GM23248 (cell line): Measurements from ENCODE around the gene PRKACB. TPM values are rescaled to one million over a fixed set of nuclear protein-coding genes. Genes with fewer than 3 reads are reported as not detected.

ENCODE experiments used
- DNase-seq: peaks from one replicate; pipeline ENCODE4 v3.0.0-alpha.2; 2015
- H2AFZ ChIP-seq: fragments of 200-600 bp; sonication (generic); 2 replicates; pipeline ENCODE4 v1.6.1; 2016; ENCODE audit warnings: antibody characterized with exemption
- H3F3A ChIP-seq: fragments of 200-600 bp; sonication (generic); 2 replicates; pipeline ENCODE4 v1.6.1; 2016; ENCODE audit warnings: mild to moderate bottlenecking, antibody characterized with exemption, mixed run types; ENCODE audit not compliant: insufficient read depth
- H3K27ac ChIP-seq: fragments of 200-600 bp; sonication (generic); 2 replicates; pipeline ENCODE4 v1.5.1; 2016; ENCODE audit warnings: mild to moderate bottlenecking
- H3K27me3 ChIP-seq: fragments of 200-600 bp; sonication (generic); replicated peaks from 2 replicates; pipeline ENCODE4 v1.6.1; 2016; ENCODE audit warnings: mild to moderate bottlenecking; ENCODE audit not compliant: insufficient read depth
- H3K36me3 ChIP-seq: fragments of 200-600 bp; sonication (generic); 2 replicates; pipeline ENCODE4 v1.6.1; 2016; ENCODE audit warnings: low read depth, mild to moderate bottlenecking
- H3K4me1 ChIP-seq: fragments of 200-600 bp; sonication (generic); 2 replicates; pipeline ENCODE4 v1.6.1; 2016; ENCODE audit warnings: mild to moderate bottlenecking; ENCODE audit not compliant: insufficient read depth
- H3K4me2 ChIP-seq: fragments of 200-600 bp; sonication (generic); one replicate; pipeline ENCODE4 v1.6.1; 2016; ENCODE audit warnings: mild to moderate bottlenecking; ENCODE audit not compliant: unreplicated experiment
- H3K4me3 ChIP-seq: fragments of 200-600 bp; sonication (generic); 2 replicates; pipeline ENCODE4 v1.5.1; 2016; ENCODE audit warnings: mild to moderate bottlenecking
- H3K79me2 ChIP-seq: fragments of 200-600 bp; sonication (generic); 2 replicates; pipeline ENCODE4 v1.6.1; 2016; ENCODE audit warnings: mild to moderate bottlenecking; ENCODE audit not compliant: insufficient read depth
- H3K9ac ChIP-seq: fragments of 200-600 bp; sonication (generic); 2 replicates; pipeline ENCODE4 v1.6.1; 2016; ENCODE audit warnings: mild to moderate bottlenecking
- H3K9me2 ChIP-seq: fragments of 200-600 bp; sonication (generic); 2 replicates; pipeline ENCODE4 v1.6.1; 2016; ENCODE audit warnings: mixed run types, mild to moderate bottlenecking, moderate library complexity; ENCODE audit not compliant: insufficient read depth
- H3K9me3 ChIP-seq: fragments of 200-600 bp; sonication (generic); one replicate; pipeline ENCODE4 v1.6.1; 2017; ENCODE audit warnings: low read depth
- H4K20me1 ChIP-seq: fragments of 200-600 bp; sonication (generic); 2 replicates; pipeline ENCODE4 v1.6.0; 2016; ENCODE audit not compliant: insufficient read depth
- EZH2 ChIP-seq: fragments of 200-600 bp; sonication (generic); IDR thresholded peaks from 2 replicates; pipeline ENCODE4 v1.6.1; 2018; ENCODE audit warnings: antibody characterized with exemption, mild to moderate bottlenecking; ENCODE audit not compliant: insufficient read depth, poor library complexity, severe bottlenecking
- EZH2phosphoT487 ChIP-seq: fragments of 200-600 bp; sonication (generic); IDR thresholded peaks from 2 replicates; pipeline ENCODE4 v1.6.1; 2018; ENCODE audit warnings: antibody characterized with exemption, moderate library complexity, mild to moderate bottlenecking, low read depth; ENCODE audit not compliant: insufficient read depth
- WGBS, 2 experiments: methylation state at CpG; one replicate each; pipeline ENCODE4 v1.1.6; 2015 to 2017; ENCODE audit warnings: low lambda C conversion rate in 2 of 2, low coverage in 1 of 2; ENCODE audit errors: missing lambda C conversion rate in 2 of 2; 5-methylcytosine and 5-hydroxymethylcytosine counted together
- in situ Hi-C: fragments of 300-500 bp; cut with MboI; formaldehyde crosslinking; loops from 2 replicates; pipeline ENCODE4 v1.15.0; 2020
- polyA plus RNA-seq: library from polyadenylated mRNA; unstranded; fragments of >200 nt; fragmentation: Nextera tagmentation; extraction: Ambion mirVana; gene quantifications from 2 replicates; pipeline ENCODE4 v1.2.1, GENCODE V29; 2016
- total RNA-seq: library from RNA; depleted of rRNA; stranded (reverse); fragments of >200 nt; shearing (Covaris generic); gene quantifications from 2 replicates; pipeline ENCODE4 v1.2.3, GENCODE V29; 2014

PRKACB gene
- total and polyA plus RNA-seq, 2 experiments from 2014 or later, result 23.9 to 25.6 TPM

- no peak overlapping the region for H3K4me2 ChIP-seq
- no peaks in the 10 kb centered on the region for H3K9me2 ChIP-seq
- 0 out of 2 replicates have a peak, but pooled peaks cover under 1% of the 10 kb centered on the region for H3F3A ChIP-seq
- TF ChIP-seq EZH2, result no peak
- TF ChIP-seq EZH2phosphoT487, result no peak
- H3K4me1 ChIP-seq, result peaks cover 4% of the 10 kb centered on the region; the same call in 1 of the 2 replicates
- H4K20me1 ChIP-seq, result no peaks in the 10 kb centered on the region
- H2AFZ ChIP-seq, result no peak overlapping the region
- no peaks in the 10 kb centered on the region for H3K27me3 ChIP-seq
- no peak overlapping the region for H3K9ac ChIP-seq
- no peak for DNase-seq
- in situ Hi-C loops, result no loop called here
- no peaks in the 10 kb centered on the region for H3K79me2 ChIP-seq
- 0% methylated on average over 1 of the region's 1 CpG for WGBS, 2 experiments
- H3K36me3 ChIP-seq, result no peaks in the 10 kb centered on the region
- H3K4me3 ChIP-seq, result no peak overlapping the region
- H3K9me3 ChIP-seq, result no peaks in the 10 kb centered on the region
- H3K27ac ChIP-seq, result no peak overlapping the region
Measured at GRCh38 chr1:84266748-84267147, 122.7 kb downstream of the PRKACB start.

GRCh38 chr1:84267476-84267875, 123.4 kb downstream of the PRKACB start:
- no peak overlapping the region for H3K27ac ChIP-seq
- no peak overlapping the region for H2AFZ ChIP-seq
- no peaks in the 10 kb centered on the region for H3K9me2 ChIP-seq
- peaks cover 4% of the 10 kb centered on the region; the same call in 1 of the 2 replicates for H3K4me1 ChIP-seq
- H3K27me3 ChIP-seq, result no peaks in the 10 kb centered on the region
- H4K20me1 ChIP-seq, result no peaks in the 10 kb centered on the region
- H3K9ac ChIP-seq, result no peak overlapping the region
- in situ Hi-C loops, result no loop called here
- H3K36me3 ChIP-seq, result no peaks in the 10 kb centered on the region
- TF ChIP-seq EZH2 (no peak), EZH2phosphoT487 (no peak)
- H3F3A ChIP-seq, result peaks cover 4% of the 10 kb centered on the region; the same call in 1 of the 2 replicates
- H3K9me3 ChIP-seq, result no peaks in the 10 kb centered on the region
- no peaks in the 10 kb centered on the region for H3K79me2 ChIP-seq
- no peak overlapping the region for H3K4me3 ChIP-seq
- DNase-seq, result no peak
- no peak overlapping the region for H3K4me2 ChIP-seq

GRCh38 chr1:84268346-84268745, 124.3 kb downstream of the PRKACB start:
- WGBS, 2 experiments, result 83 to 84% methylated on average over 1 of the region's 1 CpG
- no peak for DNase-seq
- Histone ChIP-seq H3K36me3 (no peaks in the 10 kb centered on the region), H3K4me2 (no peak overlapping the region), H3K9me2 (no peaks in the 10 kb centered on the region), H3F3A (peaks cover 4% of the 10 kb centered on the region; the same call in 1 of the 2 replicates), H3K27me3 (no peaks in the 10 kb centered on the region), H3K27ac (no peak overlapping the region), H3K4me1 (peaks cover 4% of the 10 kb centered on the region; the same call in 1 of the 2 replicates), H4K20me1 (no peaks in the 10 kb centered on the region), H3K9ac (no peak overlapping the region), H3K9me3 (no peaks in the 10 kb centered on the region), H2AFZ (no peak overlapping the region), H3K4me3 (no peak overlapping the region), H3K79me2 (no peaks in the 10 kb centered on the region)
- in situ Hi-C loops, result no loop called here
- TF ChIP-seq EZH2phosphoT487 (no peak), EZH2 (no peak)

DNA sequence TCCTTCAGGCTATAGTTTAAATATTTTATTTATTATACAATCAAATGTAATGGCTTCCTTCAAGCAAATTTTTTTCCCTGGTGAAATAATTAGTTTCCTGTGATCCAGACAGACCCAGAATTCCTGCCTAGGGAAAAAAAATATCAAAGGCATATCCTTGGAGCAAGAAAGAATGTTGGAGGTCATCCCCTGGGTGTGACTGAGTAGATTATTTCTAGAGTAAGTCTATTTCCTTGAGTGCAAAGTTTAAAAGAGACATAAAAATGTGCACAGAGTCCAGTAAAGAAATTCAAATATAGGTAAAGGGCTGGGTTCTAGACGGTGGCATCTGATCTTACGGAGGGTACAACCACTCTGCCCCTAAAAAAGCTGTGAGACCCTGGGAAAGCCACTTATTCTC, 125.2 kb downstream of the PRKACB start:
- WGBS, 2 experiments, result 15 to 20% methylated on average over 2 of the region's 2 CpGs
- Histone ChIP-seq H3K27me3 (no peaks in the 10 kb centered on the region), H3K79me2 (no peaks in the 10 kb centered on the region), H3K9ac (no peak overlapping the region), H3K4me2 (no peak overlapping the region), H3K36me3 (no peaks in the 10 kb centered on the region), H3K9me3 (no peaks in the 10 kb centered on the region), H4K20me1 (no peaks in the 10 kb centered on the region), H3F3A (peaks cover 4% of the 10 kb centered on the region; the same call in 1 of the 2 replicates), H3K4me1 (peaks cover 4% of the 10 kb centered on the region; the same call in 1 of the 2 replicates), H3K9me2 (no peaks in the 10 kb centered on the region), H3K4me3 (no peak overlapping the region), H2AFZ (no peak overlapping the region), H3K27ac (no peak overlapping the region)
- TF ChIP-seq EZH2, result no peak
- TF ChIP-seq EZH2phosphoT487, result no peak
- DNase-seq, result no peak
- in situ Hi-C loops, result no loop called here

DNA sequence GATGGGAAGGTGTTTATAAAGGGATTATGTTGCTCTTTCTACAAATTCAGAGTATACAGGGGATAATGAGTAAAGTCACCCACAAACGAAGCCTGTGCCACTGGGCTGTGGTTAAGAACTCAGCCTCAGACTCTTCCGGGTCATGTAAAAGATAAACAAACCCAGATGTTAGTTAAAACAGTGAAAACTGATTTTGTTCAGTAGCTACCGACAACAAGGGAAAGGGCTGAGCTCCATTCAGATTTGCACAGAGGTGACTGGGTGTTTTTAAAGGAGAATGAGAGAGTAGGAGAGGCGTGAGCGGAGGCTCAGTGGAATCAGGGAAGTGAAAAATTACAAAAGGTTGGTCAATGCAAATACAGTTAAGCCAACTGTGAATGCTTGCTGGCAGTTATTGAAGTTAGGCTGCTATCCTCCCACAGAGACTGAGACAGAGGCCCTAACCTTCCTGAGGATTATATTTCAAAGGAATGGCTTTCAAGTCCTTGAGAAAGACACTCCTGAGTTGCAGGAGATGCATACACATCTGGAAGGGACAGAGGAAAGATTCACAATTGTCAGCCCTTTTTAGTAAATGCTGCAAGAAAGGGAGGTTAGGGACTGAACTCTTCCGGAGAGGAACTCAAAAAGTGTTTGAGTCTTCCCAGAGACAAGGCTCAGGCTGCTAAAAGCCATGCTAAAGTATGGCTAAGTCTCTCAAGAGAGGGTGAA, 127.5 kb downstream of the PRKACB start:
- WGBS, 2 experiments, result 35 to 37% methylated on average over 6 of the region's 6 CpGs
- peaks cover 4% of the 10 kb centered on the region; the same call in 1 of the 2 replicates for H3K4me1 ChIP-seq
- H3F3A ChIP-seq, result peaks cover 4% of the 10 kb centered on the region; the same call in 1 of the 2 replicates
- H3K4me3 ChIP-seq, result no peak overlapping the region
- H3K9me2 ChIP-seq, result no peaks in the 10 kb centered on the region
- H3K36me3 ChIP-seq, result no peaks in the 10 kb centered on the region
- H3K27ac ChIP-seq, result no peak overlapping the region
- in situ Hi-C loops, result no loop called here
- H3K9me3 ChIP-seq, result no peaks in the 10 kb centered on the region
- peak; percentile 52 for DNase-seq
- no peak overlapping the region for H3K4me2 ChIP-seq
- no peaks in the 10 kb centered on the region for H3K79me2 ChIP-seq
- no peak overlapping the region for H3K9ac ChIP-seq
- no peak for TF ChIP-seq EZH2
- no peak for TF ChIP-seq EZH2phosphoT487
- H2AFZ ChIP-seq, result peak overlapping the region; percentile 25
- H3K27me3 ChIP-seq, result no peaks in the 10 kb centered on the region
- no peaks in the 10 kb centered on the region for H4K20me1 ChIP-seq
